ENCODE data around the gene TSTD1. TPM values are rescaled to one million over a fixed set of nuclear protein-coding genes. Genes with fewer than 3 reads are reported as not detected.
"Not testable (repeated sequence)": the region's sequence is repeated elsewhere in the genome, so short reads cannot be mapped to it uniquely, and the experiment has no call there.

Gene TSTD1
- total RNA-seq, 1 donor from 2014 or later = 45.1 TPM

DNA sequence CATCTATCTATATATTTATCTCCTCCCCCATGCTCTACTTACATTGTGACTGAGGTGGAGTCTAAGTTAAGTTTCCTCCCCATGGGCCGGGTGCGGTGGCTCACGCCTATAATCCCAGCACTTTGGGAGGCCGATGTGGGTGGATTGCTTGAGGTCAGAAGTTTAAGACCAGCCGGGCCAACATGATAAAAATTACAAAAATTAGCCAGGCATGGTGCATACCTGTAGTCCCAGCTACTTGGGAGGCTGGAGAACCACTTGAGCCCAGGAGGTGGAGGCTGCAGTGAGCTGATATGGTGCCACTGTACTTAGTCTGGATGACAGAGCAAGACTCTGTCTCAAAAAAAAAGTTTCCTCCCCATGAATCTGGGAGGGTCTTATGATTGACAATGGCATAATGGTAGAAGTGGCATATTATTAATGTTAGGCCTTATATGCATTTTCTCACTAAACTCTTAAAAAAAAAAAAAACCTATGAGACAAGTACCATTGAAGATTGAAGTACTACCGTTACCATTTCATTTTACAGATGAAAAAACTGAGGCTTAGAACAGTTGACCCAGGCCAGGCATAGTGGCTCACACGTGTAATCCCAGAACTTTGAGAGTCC lies 29.1 kb downstream of the TSTD1 start:
- DNase-seq (ENCODE audit: low read depth) = no peak

DNA sequence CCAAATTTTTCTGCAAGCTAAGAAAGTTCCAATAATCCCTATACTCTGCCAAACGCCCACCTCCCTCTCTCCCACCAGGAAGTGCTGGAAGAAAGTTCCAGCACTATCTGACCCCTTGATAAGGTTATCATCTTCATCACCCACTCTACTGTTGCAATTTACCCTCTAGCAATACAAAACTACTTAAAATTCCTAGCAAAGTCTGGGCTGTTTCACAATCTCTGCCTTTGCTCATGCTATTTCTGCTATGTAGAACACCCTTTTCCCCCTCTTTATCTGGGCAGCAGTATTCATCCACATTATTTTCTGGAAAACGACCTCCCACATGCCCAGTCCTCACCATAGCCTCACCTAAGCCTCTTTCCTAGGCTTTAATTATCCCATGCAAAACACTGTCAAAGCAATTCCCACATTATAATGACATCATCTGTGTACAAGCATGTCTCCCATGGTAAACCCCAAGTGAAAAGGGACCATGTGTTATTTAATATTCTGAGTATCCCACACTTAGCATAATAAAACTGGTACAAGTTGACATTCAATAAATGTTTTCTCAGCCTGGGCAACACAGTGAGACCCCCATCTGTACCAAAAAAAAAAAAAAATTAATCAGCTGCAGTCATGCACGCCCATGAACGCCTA lies 29.8 kb downstream of the TSTD1 start:
- peak; percentile 72 for DNase-seq (ENCODE audit: low read depth)

DNA sequence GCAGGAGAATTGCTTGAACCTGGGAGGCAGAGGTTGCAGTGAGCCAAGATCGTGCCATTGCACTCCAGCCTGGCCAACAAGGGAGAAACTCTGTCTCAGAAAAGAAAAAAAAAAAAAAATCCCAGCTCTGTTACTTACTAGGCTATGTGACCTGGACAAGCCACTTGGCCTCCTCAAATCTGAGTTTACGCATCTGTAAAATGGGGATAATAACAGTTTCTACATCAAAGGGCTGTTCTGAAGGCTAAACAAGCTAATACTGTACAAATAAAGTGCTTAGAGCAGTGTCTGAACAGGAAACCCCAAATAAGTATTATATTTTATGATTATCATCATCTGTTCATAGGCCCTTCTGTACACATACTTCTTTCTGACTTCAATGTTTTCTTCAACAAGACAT lies 31.4 kb downstream of the TSTD1 start:
- no peak for DNase-seq (ENCODE audit: low read depth)

DNA sequence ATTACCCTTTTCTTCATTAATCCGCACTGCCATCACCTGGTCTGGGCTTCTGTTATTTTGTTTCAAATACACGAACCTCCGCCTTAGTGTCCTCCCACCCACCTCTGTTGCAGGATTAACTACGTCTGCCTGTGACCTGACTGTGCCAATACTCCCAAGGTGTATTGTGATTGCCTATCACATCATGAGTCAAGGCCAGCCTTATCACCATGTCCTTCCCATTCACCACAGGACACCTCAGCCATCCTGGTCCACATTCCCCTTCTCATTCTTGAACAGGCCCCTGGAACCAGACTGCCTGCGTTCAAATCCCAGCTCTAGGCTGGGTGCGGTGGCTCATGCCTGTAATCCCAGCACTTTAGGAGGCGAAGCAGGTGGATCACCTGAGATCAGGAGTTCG lies 32.2 kb downstream of the TSTD1 start:
- DNase-seq (ENCODE audit: low read depth) = no peak

DNA sequence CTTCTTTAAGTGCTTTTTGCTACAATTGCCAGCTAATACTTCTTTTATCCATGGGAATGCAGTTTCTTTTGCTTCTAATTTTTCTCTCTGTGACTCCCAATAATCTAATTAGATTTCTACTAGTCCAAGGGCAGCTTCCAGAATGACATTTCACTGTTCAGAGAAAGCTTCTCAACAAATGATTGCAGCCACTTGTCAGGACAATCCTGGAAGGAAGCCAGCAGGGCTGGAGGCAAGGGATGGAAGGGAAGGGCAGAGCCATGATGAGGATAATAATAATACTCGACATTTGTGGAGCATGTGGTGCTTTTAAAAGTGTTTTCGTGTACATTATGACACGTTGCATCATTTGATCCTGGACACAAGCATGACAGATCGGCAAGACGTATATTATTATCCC lies 37.2 kb downstream of the TSTD1 start:
- no peak for DNase-seq (ENCODE audit: low read depth)

DNA sequence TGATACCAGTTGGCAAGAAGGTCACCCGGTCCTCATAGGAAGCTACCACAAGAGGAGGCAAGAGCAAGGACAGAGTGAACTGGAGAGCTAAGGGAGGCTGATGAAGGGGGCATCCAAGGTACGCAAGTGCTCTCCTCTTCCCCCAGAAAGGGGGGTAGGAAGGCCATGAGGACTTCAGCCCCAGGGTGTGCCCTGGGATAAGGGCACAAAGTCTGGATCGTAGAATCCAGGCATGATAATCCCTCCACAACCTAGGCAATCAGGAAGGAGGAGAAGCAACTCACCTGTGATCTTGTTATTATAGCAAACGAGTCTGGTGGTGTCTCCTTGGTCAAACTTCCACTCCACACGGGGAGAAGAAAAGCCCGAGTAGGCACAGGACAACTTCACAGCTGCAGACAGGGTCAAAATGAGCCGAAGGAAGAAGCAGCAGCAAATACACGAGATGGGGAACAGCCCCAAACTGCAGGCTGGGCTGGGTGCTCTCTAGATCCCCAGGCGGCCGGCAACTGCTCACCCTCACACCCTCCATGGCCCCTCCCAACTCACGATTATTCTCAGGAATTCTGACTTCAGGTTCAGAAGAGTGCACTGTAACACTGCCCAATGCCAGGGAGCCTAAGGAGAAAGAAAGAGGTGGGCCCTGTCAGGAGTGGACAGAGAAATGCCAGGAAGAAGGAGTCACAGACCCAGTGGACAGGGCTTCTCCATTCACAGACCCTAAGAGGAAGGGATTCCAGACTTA lies 37.9 kb downstream of the TSTD1 start:
- no peak for DNase-seq (ENCODE audit: low read depth)

DNA sequence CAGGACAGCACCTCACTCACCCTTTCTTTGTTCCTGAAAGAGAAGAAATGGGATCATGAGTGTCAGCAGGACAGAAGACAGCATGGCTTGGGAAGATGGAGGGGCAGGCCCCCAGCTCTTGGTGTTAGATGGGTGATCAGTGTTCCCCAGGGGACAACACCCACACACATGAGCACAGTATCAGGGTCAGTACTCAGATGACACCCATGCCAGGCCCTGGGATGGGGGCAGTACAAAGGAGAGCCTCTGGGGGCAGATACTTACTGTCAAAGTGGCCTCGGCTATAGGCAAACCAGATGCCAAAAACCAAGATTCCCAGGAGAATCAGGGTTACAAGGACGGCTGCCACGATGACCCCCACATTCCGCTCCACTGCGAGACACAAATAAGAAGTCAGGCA lies 39.4 kb downstream of the TSTD1 start:
- DNase-seq (ENCODE audit: low read depth) = no peak

DNA sequence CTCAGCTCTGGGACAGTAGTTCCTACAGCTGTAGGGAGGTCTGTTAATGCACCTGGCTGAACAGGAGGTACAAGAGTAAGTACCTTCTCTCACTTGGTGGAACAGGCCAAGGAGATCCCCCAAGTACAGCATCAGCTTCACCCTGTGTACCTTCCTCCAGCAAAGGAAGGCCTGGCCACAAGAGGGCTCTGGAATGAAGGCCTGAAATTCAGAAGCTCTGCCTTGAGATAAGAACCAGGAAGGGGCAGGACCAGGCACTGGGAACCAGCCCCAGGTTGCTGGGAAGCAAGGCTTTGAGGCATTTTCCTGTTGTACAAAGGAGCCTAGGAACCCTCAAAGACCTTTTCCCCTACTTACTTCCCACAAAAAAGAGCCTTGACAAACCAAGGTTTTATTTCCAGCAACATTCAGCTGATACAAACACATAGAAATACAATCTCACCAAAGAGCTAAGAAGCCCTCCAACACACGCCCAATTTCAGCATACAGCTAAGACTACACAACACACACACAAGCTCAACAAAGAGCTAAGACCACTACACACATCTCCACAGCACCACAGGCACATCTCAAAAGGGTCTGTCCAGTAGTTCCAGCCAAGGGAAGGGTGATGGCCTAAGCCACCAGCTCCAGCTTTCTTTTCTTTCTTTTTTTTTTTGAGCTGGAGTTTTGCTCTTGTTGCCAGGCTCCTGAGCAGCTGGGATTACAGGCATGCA lies 41.3 kb downstream of the TSTD1 start:
- peak; percentile 61 for DNase-seq (ENCODE audit: low read depth)

DNA sequence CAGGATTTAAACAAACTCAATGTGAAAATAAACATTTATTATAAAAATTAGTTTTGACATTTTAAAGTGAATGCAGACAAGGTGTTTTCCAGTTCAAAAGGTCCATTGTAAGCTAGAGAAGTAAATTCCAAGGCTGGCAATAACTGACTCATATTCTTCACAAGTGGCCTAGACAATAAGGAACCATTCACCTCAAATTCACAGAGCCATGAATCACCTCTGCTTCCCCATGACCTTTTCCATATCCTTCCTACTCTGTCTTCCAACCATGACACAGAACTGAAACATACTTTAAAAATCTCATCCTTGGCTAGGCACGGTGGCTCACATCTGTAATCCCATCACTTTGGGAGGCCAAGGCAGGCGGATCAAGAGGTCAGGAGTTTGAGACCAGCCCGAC lies 42.6 kb downstream of the TSTD1 start:
- peak; percentile 97 for DNase-seq (ENCODE audit: low read depth)

DNA sequence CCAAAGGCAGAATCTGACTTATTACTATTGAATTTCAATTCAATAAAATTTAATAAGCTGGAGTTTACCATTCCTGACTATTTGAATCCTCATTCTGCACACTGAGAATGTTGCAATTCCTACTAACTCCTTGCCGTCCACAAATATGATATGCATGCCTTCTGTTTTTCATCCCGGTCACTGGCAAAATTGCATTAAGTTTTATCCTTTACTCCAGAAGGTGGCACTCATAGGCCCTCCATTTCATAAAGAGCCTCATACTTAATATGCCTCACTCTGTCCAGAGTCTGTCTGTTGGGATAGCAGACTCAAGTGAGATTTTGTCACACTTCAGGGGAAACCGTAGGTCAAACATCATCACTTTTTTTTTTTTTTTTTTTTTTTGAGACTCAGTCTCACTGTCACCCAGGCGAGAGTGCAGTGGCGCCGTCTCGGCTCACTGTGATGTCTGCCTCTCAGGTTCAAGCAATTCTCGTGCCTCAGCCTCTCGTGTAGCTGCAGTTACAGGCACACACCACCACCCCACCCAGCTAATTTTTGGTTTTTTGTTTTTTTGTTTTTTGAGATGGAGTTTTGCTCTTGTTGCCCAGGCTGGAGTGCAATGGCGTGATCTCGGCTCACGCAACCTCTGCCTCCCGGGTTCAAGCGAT lies 45.1 kb downstream of the TSTD1 start:
- peak; percentile 39 for DNase-seq (ENCODE audit: low read depth)

DNA sequence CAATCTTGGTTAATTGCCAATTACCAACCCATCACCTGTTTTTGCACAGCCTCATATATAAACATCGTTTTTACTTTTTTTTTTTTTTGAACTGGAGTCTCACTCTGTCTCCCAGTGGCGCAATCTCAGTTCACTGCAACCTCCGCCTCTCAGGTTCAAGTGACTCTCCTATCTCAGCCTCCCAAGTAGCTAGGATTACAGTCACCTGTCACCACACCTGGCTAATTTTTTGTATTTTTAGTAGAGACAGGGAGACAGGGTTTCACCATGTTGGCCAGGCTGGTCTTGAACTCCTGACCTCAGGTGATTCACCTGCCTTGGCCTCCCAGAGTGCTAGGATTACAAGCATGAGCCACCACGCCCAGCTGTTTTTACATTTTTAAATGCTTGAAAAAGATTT lies 46.7 kb downstream of the TSTD1 start:
- not testable (repeated sequence) for DNase-seq (ENCODE audit: low read depth)

Other genes starting within 250 kb of the TSTD1 start
- not detected in 2 replicates for gene LY9, start 242.8 kb downstream of the TSTD1 start, total RNA-seq
- gene CD244, start 176.1 kb downstream of the TSTD1 start, total RNA-seq = not detected in 2 replicates
- not detected in 2 replicates for gene ITLN1, start 153.8 kb downstream of the TSTD1 start, total RNA-seq
- gene ITLN2, start 84.2 kb downstream of the TSTD1 start, total RNA-seq = not detected in 2 replicates
- gene F11R, start 17.8 kb downstream of the TSTD1 start, total RNA-seq = 145 and 248 TPM in 2 replicates
- gene USF1, start 7.0 kb upstream of the TSTD1 start, total RNA-seq = 61.1 and 80.9 TPM in 2 replicates
- gene ARHGAP30, start 30.9 kb upstream of the TSTD1 start, total RNA-seq = 0.17 TPM in 1 of 2 replicates, not detected in the other
- gene NECTIN4, start 50.6 kb upstream of the TSTD1 start, total RNA-seq = 0.75 and 25.0 TPM in 2 replicates
- 10.8 and 11.5 TPM in 2 replicates for gene KLHDC9, start 59.4 kb upstream of the TSTD1 start, total RNA-seq
- gene PFDN2, start 79.1 kb upstream of the TSTD1 start, total RNA-seq = 28.7 and 37.1 TPM in 2 replicates
- 25.7 and 26.8 TPM in 2 replicates for gene NIT1, start 79.1 kb upstream of the TSTD1 start, total RNA-seq
- 18.2 and 34.8 TPM in 2 replicates for gene DEDD, start 93.7 kb upstream of the TSTD1 start, total RNA-seq
- 83.5 and 142 TPM in 2 replicates for gene UFC1, start 115.0 kb upstream of the TSTD1 start, total RNA-seq
- 1.7 and 16.2 TPM in 2 replicates for gene USP21, start 120.5 kb upstream of the TSTD1 start, total RNA-seq
- gene PPOX, start 127.5 kb upstream of the TSTD1 start, total RNA-seq = 24.9 and 36.8 TPM in 2 replicates
- gene B4GALT3, start 138.5 kb upstream of the TSTD1 start, total RNA-seq = 16.8 and 25.5 TPM in 2 replicates
- gene ADAMTS4, start 160.1 kb upstream of the TSTD1 start, total RNA-seq = under 0.01 and 0.35 TPM in 2 replicates
- gene NDUFS2, start 163.4 kb upstream of the TSTD1 start, total RNA-seq = 175 and 194 TPM in 2 replicates
- not detected in 2 replicates for gene FCER1G, start 176.3 kb upstream of the TSTD1 start, total RNA-seq
- gene APOA2, start 184.7 kb upstream of the TSTD1 start, total RNA-seq = not detected in 2 replicates
- gene TOMM40L, start 187.1 kb upstream of the TSTD1 start, total RNA-seq = 16.5 and 17.4 TPM in 2 replicates
- not detected in 2 replicates for gene NR1I3, start 199.2 kb upstream of the TSTD1 start, total RNA-seq
- gene PCP4L1, start 219.8 kb upstream of the TSTD1 start, total RNA-seq = 0.30 TPM in 1 of 2 replicates, not detected in the other

All from renal cortical epithelial cell (primary cell).